ENCODE measurements around the gene GBA3.

GBA3 gene

DNA sequence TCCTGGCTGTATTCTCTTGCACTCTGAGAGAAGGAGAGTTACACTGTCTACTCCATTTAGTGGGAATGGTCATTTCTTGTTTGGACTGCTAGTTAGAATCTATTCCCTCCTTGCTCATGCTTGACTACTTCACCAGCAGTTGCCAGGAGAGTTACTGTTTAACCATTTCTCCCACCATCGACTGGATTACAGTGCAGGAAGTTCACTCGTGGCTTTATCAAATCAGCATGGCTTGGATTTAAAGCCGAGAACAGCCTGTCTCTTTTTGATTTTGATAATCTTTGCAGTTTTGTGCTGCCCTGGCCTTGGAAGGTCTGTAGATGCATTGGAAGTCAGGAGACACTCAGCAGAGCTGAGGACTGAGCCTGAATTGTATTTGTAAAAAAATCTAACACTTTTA is 3.2 kb downstream of the GBA3 start:
- no peak for DNase-seq

DNA sequence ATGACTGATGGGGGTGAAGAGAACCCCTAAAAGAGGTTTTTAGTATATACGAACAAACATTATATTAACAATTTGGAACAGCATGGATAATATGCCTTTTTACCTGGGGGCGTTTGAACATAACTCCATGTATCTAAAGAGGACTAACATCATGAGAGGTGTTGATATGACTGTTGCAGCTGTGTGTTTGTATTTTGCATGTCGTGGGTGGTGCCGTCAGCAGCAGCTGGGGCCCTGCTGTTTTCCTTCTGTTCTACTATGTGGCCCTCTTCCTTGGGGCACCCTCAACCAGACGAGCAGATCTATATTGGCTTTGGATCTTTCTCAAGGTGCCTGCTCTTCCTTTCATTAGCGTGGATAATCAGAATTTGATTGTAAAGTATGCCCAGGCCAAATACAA is 11.2 kb downstream of the GBA3 start:
- DNase-seq = no peak

DNA sequence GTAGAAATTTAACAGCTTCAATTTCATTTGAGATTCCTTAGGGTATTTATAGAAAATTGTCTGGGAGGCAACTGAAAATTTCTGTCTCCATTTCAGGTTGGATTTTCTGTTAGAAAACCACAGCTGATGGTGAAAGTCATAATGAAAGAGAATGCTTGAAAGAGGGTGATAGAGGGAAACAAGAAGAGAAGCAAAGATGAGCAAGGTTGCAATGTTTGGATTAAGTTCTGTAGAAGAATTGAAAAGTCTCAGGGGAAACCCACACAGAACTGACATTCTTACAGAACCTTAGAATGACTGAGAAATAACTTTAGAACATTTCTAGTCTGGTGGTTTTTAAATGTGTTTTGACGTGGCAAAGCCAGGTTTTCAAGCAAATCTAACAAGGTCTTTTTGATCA is 14.7 kb downstream of the GBA3 start:
- DNase-seq = no peak

DNA sequence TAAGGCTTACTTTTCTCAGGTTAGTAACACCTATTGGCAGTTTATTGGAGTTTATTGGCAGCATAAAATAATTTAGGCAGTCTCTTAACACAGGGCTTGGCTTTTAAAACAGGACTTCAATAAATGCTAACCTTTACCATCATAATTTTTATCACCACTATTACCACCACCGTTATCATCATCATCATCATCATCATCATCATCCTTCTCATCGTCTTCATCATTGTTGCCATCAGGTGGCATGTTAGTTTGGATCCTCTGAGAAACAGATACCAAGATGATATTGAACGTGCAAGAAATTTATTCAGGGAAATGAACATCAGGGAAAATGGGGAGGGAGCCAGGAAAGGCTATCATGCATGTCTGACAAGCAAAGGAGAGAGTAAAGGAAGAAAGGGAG is 16.2 kb downstream of the GBA3 start:
- no peak for DNase-seq

DNA sequence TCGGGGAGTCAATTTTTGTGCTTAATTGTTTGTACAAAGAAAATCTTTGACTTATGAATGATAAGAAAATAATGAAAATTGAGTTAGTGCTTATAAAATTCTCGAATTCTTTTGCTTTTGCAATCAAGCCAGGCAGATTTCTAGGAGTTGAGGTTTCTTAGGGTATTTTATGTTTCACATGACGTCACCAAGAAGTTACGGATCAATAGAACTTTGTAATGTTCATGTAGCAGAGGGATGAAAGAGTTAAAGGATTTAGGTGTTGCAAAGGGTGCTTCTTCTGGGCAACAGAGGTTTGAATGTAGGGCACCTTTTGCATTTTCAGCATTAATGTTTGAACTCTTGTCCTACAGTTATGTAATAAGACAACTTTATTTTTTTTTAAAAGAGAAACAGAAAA is 19.4 kb downstream of the GBA3 start:
- no peak for DNase-seq

DNA sequence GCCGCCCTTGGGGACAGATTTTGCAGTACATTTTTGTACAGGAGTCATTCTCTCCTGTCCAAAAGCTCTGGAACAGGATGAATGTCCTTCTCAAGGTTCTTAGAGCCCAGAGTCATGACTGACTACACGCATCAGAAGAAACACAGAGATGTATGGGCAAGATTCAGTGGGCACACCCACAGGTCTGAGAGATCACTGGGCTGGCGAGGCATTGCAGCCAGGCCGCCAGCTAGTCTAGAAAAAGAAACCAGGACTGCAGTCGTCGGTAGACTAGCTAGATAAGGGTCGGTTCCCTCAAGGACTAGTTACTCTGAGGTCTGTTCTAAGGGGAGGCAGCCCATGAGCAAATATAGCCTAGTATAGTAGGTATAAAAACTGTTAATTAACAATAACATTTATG is 19.8 kb downstream of the GBA3 start:
- DNase-seq = no peak

DNA sequence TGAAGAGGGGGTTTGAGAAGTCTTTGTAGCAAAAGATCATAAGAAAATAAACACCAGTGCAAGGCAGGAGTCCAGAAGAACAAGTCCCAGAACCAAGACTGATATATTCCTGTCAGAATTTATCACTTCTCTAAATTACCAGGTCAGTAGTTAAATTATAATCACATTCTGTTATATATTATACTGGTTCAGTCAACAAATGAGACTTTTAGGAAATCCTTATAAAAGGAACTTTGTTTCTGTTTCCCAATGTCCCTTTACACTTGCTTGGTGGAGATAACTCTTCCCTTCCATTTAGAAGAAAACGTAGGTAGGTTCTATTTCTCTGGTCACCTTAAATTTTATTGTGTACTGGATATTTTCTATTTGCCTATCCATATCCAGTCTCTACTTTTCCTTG is 21.1 kb downstream of the GBA3 start:
- DNase-seq = no peak

DNA sequence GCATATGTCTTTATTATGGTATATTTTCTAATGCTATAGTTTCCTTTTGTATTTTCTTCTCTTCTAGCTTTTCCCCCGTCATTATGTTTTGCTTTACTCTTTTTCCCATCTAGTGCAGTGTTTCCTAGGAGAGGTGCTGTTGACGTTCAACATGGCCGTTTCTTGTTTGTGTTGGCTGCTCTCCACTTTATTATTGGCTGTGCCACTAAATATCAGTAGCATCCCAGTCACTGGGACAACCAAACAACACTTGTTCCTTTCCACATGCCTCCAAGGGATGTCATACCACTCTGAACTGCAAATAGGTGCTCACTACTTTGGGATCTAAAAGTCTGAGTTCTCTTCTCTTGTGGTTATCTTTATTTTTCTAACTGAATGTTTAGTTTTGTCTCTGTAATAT is 26.5 kb downstream of the GBA3 start:
- no peak for DNase-seq

DNA sequence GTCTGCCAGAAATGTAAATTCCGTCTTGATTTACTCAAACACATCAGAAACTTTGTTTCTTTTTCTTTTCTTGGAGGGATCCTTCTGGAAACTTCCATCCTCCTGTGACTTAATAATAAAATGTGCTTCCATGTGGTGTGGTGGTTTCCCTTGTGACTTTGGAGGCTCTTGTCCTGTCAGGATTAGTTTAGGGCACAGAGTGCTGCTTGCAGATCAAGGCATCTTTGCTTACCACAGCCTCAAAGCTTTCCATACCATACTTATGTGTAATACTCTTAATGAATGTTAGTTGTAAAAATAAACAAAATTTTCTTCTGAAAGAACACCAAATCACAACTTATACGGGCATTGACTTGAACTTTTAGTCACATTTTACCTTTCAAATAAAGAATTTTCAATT is 27.4 kb downstream of the GBA3 start:
- DNase-seq = no peak

DNA sequence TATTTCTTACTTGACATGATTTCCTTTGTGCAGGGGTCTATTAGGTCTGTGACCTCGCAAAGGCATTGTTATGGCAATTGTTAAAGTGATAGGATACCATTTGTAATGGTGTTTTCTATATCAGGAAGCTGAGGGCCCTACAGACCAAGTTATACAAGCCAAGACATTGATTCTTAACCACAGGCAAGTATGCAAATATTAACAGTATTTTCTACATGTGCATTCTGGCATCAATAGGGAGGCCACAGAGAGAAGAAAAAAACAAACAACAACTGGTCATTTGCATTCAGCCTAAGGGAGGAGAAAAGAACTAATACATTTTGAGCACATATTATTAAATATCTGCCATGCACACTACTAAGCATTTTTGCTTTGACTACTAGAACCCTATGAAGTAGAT is 28.5 kb downstream of the GBA3 start:
- DNase-seq = no peak

DNA sequence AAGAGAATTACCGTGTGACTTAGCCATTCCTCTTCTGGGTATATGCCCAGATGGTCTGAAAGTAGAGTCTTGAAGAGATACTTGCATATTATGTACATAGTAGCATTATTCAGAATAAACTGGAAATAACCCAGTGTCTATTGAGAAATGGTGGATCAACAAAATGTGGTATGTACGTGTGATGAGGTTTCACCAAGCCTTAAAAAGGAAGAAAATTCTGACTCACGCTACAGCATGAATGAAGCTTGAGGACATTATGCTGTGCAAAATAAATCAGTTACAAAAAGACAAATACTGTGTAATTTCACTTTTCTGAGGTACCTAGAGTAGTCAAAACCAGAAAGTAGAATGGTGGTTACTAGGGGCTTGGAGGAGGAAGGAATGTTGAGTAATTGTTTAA is 37.3 kb downstream of the GBA3 start:
- no peak for DNase-seq

DNA sequence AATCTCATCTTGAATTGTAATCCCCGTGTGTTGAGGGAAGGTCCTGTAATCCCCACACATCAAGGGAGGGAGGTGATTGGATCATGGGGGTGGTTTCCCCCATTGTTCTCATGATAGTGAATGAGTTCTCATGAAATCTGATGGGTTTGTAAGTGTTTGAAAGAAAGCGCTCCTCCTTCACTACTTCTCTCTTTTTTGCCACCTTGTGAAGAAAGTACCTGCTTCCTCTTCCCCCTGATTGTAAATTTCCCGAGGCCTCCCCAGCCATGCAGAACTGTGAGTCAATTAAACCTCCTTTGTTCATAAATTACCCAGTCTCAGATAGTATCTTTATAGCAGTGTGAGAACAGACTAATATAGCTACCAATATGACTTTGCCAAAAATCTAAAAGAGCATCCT is 41.1 kb downstream of the GBA3 start:
- no peak for DNase-seq

DNA sequence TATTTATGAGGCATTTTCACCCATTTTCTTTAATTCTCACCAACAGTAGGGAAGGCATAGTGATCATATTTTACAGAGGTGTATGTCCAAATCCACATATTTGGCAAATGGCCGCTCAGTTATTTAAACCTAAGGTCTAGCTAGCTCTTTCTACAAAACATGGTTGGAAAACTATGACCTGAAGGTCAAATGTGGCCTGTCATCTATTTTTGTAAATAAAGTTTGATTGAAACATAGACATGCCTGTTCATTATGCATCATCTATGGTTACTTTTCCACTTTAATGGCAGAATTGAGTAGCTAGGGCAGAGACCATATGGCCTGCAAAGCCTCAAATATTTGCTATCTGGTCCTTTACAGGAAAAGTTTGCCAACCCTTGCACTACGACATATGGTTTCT is 44.2 kb downstream of the GBA3 start:
- DNase-seq = no peak

DNA sequence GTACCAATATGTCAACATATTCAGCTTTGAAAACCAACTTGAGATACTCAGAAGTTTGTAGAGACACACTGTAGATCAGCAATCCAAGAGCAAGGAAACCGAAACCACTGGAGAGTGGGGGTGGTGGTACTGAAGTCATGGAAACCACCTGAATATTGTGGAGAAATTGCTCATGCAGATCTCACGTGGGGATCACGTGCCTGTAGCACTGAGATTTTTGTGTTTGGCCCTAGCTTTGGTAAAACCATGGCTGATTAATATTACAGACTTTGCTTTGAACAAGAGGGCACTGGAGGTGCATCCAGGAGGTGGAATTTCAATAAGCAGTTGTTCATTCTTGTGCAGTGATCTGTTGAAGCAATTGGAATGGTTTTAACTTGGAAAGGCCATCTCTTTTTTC is 47.2 kb downstream of the GBA3 start:
- no peak for DNase-seq

DNA sequence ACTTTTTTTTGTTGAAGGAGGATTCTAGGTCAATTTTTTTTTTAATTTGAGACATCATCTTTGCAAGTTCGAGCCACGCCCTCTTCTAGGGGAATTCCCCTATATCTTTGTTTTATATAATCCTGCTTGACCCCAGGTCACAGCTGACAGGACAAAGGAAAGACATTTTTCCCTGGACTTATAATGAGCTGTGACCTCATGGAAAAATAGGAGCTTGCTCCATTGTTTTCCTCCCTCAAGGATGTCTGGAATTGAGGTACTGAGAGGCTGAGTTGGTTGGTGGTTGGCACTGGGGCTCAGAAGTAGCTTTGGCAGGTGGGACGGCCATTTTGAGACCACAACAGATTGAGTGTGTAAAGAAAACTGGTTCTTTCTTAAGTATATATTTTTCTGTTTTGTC is 49.0 kb downstream of the GBA3 start:
- no peak for DNase-seq

DNA sequence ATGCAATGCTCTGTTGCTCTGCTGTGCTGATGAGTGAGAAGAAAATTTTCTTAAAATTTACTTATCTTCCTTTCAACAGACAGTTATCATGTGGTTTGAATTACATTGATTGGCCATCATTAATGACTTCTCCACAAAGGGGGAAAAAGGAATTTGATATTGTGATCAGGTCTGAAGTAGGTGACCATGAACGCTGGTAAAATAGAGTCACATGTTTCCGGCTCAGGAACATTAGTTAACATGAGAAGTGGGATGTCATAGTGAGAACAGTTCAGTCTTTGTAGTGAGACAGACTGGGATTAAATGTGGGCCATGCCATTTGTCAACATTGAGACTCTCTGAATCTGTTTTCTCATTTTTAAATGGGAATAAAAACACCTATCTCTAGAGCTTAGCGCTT is 50.6 kb downstream of the GBA3 start:
- DNase-seq = no peak

DNA sequence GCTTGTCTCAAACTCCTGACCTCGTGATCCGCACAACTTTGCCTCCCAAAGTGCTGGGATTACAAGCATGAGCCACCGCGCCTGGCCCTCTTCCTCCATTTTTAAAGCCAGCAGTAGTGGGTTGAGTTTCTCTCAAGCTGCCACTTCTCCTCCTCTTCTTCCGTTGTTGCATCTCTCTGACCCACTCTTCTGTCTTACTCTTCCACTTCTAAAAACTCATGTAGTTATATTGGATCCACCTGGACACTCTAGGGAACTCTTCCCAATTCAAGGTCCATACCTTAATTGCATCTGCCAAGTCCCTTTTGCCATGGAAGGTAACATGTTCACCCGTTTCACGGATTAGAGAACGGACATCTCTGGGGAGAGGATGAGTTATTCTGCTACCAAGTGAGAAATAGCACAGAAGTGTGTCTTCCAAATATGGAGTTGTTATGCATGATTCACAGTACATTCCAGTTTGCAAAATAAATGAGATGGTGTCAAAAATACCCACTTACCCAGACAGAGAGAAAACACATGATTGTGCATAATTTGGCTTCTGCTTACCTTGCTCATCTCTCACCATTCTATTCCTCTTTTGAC is 51.8 kb downstream of the GBA3 start:
- no peak for DNase-seq

DNA sequence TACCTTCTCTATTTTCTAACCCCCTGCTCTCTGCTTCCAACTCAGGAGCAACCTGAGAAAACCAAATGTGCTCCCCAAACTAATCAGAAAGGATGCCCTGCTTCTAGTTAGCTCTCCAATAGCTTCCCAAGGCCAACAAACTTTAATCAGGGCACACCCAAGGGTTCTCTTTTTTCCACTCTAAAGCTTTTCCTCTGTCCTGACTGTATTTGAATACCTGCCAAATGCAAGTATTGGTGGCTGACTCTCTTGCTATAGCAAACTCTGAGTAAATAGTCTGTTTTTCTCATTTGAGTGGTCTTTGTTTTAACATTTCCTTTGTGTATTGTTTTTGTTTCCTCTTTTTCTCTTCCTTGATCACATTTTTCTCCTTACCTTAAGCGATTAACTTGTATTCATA is 52.5 kb downstream of the GBA3 start:
- DNase-seq = no peak

DNA sequence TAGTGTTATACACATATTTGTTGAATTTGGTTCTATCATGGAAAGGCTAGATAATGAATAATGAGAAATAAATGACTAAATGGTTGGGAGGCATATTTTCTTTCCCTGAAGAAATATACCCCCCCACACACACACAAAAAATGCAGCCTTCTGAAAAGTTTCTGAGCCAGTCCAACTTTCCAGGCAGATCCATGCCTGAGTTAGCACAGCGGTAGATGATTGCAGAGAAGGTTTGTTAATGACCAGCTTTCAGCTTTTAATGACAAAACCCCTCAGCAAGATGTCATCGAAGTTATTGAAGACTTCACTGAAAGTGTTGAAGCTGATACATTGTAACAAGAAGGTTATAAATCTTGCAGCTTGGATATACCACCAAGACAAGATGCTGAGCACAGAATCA is 61.4 kb downstream of the GBA3 start:
- no peak for DNase-seq

DNA sequence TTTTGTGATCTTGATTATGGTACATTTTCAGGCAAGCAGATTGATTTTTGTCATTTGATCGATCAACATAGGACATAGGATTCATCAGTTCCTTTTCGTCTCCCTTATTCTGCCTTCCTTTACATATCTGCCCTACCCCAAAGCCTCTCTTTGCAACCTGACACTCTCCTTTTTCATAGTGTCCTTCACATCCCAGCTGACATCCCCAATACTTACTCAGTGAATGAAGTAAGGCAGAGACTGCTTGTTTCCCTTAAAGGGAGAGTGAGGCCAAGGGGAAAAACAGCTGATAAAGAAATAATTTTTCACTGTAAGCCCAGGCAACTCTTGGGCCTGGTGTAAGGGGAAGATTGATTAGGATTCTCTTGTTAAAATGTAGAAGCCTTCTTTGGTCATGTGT is 69.8 kb downstream of the GBA3 start:
- no peak for DNase-seq

DNA sequence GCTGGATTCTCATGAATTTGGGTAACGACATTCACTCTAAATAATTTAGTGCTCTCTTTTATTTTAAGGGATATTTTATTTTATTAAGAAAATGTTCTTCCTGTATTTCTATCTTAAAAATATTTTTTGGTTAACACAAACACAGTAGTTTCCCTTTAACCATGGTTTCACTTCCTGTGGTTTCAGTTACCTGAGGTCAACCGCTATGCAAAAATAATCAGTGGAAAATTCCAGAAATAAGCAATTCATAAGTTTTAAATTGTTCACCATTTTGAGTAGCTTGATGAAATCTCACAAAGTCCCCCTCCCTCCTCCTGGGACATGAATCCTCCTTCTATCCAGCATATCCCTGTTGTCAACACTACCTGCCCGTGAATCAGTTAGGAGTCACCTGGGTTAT is 71.4 kb downstream of the GBA3 start:
- no peak for DNase-seq

DNA sequence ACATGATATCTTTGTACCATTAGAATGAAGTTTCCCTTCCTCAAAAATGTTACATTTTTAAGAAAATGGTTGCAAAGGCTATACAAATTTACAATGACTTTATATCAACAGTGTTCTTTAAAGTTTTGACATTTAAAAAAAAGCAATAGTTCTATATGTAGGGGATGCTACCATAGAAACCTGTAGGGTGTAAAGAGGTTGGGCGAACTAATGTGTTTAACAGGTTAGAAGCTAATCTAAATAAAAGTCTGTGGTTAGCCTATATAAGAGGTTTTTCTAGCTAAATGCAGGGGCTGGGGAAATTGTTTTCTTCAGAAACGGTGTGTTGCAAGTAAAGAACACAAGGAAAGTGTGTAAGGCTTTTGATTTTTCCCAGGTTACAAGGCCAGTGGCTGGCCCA is 73.3 kb downstream of the GBA3 start:
- no peak for DNase-seq

DNA sequence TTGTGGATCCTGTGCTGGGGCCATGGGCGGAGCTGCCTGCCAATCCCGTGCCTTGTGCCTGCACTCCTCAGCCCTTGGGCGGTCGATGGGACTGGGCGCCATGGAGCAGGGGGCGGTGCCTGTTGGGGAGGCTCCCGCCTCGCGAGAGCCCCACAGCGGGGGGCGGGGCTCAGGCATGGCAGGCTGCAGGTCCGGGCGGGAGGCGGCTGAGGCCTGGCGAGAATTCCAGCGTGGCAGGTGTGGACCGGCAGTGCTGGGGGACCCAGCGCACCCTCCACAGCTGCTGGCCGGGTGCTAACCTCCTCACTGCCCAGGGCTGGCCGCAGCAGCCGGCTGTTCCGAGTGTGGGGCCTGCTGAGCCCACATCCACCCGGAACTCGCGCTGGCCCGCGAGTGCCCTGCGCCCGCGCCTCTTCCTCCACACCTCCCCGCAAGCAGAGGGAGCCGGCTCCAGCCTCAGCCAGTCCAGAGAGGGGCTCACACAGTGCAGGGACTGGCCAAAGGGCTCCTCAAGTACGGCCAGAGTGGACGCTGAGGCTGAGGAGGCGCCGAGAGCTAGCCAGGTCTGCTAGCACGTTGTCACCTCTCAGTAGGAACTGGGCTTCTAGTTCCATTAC is 85.9 kb downstream of the GBA3 start:
- DNase-seq = no peak

DNA sequence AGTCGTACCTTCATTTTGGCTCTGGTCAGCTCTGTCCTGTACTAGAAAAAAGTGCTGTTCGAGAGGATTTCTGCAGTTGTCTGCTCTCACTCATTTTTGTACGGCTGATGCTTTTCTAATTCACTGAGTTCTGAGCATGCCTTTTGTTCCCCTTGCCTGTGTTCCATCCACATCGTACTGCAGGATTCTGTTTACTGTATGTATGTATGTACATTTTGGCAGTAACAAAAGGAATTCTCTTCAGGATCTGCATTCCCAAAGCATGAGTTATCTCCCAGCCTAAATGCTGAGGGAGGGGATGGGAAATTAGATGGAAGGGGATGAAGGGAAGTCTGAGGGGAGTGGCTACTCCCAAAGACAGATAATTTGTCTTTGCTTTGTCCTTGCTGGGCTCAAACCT is 87.6 kb downstream of the GBA3 start:
- no peak for DNase-seq

DNA sequence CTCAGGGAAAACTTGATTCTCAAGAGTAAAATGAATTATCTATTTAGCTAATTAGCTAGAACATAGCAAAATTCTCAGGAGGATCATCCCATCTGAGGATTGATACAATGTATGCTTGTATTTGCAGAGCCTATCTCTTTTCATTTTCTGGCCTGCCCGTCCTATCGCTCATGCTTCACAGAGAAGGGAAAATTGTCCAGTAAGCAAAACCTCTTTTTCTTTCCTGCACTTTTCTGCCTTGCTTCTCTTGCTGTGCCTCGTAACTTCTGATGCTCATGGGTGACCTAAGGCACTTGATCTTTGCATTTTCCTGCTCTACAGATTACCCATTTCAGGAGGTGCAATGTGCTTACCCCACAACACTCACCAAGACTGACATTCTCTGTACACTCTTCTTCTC is 88.1 kb downstream of the GBA3 start:
- no peak for DNase-seq
